Activated CD8-positive, alpha-beta memory T cell treated with anti-CD3 and anti-CD28 coated beads for 48 hours (primary cell): Measurements from ENCODE around the gene LINGO3.

Source experiments
- DNase-seq, 3 experiments: peaks; one replicate each; pipeline ENCODE4 v3.0.0-alpha.2; 2020; ENCODE audit warnings: low read depth in 2 of 3, low spot score in 2 of 3

LINGO3 gene

GRCh38 chr19:2307518-2308012 lies 389 bp downstream of the LINGO3 start:
- DNase-seq: no peak

- no peak for DNase-seq
These were observed 983 bp downstream of the LINGO3 start for GRCh38 chr19:2306971-2307370.

DNA sequence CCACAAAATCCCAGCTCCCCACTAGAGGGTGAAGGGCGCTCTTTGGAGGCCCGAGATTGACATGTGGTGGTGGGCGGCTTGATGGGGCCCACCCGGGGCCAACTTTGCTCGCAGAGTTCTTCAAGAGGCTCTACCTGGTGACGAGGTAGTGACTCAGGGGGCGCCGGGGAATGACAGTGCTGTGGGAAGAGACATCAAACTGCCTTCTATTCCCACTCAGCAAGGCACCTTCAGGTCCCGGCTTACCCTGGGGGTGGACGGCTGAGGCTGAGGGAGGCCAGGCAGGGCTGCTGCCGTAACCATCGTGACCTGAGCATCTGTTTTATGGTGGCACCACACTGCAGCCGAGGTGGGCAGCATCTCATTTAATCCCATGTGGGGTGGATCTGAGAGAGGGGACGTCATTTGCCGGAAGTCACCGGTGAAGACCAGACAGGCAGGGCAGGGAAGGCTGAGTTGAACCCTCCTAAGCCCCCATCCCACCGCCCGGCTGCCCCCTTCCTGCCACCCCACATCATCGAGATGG lies 1.6 kb downstream of the LINGO3 start:
- no peak for DNase-seq

DNA sequence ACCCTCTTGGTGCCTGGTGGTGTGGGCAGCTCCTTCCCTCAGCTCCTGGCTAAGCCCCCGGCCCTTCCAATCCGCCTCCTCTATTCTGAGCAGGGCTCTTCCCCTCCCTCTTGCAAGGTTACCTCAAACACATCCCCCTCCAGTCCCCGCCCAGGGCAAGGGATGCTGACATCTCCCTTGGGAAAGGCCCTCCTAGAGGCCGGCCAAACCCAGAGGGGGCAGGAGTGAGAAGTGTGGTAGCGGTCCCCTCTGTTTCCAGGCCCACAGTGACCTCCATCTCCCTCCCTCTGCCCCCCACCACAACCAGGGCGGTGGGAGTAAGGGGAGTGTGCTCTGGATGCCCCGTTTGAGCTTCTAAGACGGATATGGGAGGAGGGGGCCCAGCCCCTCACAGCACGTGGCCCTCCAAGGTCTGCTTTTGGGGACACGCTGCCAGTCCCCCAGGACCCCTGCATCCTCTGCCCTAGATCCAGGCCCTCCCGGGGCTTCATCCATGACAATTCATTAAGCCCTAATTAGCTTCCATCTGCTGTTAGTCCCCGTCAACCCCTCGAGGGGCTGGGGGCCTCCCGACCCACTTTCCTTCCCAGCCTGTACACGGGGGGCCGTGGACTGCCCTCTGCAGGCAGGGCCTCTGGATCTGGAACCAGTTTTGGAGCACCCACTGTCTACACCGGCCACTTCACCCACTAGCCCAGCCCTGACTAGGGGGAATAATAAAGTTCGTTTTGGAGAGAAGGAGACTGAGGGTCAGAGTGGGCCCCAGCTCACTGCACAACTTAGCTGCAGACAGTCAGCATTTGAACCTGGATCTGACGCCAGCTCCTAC lies 2.3 kb downstream of the LINGO3 start:
- DNase-seq: no peak

GRCh38 chr19:2303211-2303798 lies 4.6 kb downstream of the LINGO3 start:
- no peak for DNase-seq

DNA sequence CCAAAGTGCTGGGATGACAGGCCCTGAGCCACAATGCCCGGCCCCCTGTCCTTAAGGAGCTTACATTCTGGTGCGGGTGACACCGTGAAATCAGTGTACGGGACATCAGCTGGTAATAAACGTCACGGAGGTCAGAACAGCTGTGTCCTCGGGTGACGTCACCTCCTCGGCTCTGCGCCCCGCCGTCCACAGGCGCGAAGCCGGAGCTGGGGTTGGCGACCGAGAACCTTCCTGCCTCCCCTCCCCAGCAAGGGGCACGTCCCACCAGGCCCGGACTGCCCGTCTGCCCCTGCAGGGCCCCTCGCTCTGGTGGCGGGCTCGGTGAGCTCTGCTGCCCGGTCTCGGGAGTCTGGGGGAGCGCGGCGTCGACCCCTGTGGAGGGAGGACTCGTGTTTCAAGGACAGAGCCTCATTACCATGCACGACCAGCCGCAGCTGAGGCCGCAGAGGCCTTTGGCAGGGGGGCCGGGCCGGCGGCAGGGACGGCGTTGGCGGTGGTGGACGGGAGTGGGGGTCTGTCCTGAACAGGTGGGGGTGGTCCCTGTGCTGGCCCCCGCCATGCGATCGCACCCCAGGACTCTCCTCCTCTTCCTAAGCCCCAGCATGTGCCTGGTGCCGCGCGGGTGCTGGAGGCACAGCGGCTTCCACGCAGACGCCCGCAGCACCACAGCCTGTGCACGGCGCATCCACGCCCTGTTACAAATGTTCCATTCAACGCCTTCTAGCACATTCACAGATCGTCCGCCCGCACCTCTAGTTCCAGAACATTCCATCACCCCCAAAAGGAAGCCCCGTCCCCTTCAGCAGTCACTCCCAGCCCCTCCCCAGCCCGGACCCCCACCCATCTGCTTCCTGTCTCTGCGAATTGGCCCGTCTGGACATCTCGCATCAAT lies 5.4 kb downstream of the LINGO3 start:
- DNase-seq: no peak

- no peak for DNase-seq
These were observed 7.4 kb downstream of the LINGO3 start for GRCh38 chr19:2300533-2300932.

DNA sequence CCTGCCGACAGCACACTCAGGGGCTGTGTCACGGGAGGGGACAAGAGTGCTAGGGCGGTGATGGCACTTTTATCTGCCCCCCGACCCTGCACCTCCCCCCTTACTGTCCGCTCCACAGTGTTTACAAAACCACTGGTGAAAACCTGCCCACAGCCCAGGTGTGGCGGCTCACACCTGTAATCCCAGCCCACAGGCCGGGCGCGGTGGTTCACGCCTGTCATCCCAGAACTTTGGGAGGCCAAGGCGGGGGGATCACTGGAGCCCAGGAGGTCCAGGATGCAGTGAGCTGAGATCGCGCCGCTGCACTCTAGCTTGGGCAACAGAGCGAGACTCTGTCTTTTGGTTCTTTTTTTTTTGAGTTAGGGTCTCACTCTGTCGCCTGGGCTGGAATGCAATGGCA lies 11.8 kb downstream of the LINGO3 start:
- no peak for DNase-seq

DNA sequence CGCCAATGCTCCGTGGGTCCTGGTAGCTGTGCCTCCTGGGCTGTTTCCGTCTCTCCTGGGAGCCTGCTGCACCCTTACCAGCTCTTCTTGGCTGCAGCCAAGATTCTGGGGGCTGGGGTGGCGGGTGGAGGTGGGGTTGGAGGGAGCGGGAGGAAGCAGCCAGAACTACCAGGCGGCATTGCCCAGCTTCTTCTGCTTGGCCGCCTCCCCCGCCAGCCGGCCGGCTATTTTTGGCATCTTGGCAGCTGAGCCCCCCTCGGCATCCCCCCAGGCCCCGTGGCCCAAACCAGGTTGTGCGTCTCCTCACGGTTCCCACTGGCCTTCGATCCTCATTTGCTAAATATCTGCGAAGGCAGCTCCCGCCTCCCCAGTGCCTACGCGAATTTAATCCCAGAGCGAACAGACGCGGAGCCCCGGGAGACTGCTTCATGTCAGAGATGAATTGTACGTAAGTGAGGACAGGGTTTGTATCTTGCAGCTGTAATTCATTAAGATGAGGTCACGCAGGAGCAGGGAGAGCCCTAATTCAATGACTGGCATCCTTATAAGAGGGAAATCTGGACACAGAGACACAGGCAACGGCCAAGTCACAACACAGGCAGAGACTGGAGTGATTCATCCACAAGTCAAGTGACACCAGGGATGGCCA lies 13.1 kb downstream of the LINGO3 start:
- no peak for DNase-seq

DNA sequence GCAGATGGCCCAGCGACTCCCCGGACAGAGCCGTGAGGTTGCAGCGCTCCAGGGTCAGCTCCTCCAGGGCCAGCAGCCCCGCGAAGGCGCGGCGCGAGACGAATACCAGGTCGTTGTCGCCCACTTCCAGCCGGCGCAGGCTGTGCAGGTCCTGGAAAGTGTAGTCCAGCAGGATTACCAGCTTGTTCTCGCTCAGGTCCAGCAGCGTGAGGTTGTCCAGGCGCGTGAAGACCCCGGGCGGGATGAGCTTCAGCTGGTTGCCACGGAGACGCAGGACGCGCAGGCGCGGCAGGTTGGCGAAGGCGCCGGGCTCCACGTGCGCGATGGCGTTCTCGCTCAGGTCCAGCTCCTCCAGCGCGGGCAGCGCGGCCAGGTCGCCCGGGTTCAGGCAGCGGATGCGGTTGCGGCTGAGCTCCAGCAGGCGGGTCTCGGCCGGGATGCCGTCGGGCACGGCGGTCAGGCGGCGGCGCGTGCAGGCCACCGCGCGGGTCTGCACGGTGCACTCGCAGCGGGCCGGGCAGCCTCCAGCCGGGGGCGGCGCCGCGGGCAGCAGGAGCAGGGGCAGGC lies 16.7 kb downstream of the LINGO3 start:
- DNase-seq: no peak

DNA sequence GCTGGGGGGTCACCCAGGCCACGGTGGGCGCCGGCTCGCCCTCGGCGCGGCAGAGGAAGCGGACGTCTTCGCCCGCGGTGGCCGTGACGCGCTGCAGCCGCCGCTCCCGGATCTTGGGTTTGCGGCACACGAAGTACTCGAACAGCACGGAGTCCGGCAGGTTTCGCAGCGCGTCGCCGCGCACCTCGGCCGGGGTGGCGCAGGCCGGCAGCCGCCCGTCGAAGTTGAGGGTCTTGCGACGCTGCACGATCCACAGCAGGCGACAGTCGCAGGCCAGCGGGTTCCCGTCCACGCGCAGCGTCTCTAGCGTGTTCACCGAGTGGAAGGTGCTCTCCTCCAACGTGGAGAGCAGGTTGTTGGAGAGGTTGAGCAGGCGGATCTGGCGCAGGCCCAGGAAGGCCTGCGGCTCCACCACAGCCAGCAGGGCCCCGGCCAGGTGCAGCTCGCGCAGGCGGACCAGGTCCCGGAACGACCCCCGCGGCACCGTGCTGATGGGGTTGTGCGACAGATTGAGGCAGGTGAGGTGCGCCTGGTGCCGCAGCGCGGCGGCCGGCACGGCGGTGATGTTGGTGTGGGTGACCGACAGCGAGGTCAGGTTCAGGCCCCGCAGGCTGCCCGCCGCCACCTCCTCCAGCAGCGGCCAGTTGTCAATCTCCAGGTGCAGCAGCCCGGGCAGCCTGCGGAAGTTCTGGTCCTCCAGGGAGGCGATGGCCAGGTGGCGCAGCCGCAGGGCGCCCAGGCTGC lies 17.3 kb downstream of the LINGO3 start:
- no peak for DNase-seq

- DNase-seq: no peak
These were observed 18.1 kb downstream of the LINGO3 start for GRCh38 chr19:2289714-2290435.

DNA sequence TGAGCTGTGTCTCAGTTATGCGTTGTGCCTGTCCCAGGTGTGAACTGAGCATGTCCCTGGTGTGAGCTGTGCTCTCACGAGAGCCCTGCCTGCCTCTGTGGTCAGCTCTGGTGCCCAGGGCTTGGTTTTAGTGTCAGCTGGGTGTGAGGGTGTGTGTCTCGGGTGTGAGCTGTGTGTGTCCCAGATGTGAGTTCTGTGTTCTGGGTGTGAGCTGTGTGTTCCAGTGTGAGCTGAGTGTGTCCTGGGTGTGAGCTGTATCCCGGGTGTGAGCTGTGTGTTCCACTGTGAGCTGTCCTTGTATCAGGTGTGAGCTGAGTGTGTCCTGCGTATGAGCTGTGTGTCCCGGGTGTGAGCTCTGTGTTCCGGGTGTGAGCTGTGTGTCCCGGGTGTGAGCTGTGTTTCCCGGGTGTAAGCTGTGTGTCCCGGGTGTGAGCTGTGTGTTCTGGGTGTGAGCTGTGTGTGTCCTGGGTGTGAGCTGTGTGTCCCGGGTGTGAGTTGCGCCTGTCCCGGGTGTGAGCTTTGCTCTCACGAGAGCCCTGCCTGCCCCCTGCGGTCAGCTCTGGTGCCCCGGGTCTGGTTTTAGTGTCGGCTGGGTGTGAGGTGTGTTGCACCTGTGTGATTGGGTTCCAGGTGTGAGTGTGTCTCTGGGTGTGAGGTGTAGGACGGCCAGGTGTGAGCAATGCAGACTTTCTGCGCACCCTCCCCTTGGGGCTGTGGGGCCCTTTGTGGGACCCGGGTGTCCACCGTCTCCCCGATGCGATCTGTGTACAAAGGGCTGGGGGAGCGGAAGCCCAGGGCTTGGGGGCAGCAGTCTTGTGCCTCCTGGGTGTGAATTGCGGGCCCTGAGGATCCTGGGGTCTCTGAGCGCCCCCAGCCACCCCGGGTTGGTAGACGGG lies 18.9 kb downstream of the LINGO3 start:
- no peak for DNase-seq

DNA sequence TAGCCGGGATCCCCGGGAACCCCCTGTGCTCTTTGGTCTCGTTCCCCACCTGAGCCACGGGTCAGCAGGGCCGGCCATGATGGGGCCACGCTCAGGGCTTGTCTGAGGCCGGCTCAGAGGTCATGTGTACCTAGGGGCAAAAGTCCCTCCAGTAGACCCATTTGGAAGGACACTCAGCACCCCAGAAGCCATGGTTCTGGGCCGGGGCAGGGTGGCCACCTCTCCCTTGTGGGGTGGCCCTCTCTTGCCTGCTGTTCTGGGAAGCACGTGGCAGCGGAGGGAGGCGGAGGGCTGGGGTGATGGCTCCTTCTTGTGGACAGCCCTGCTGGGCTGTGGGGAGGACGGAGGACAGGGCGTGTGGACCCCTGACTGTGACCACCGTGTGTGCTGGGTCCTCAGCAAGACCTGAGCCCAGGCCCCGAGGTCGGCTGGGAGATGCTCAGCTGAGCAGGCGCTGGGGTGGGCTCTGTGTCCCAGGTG lies 19.6 kb downstream of the LINGO3 start:
- no peak for DNase-seq

GRCh38 chr19:2287585-2288337 lies 20.2 kb downstream of the LINGO3 start:
- no peak for DNase-seq

- DNase-seq: no peak
These were observed 21.4 kb downstream of the LINGO3 start for GRCh38 chr19:2286402-2287140.
